GM23248 (cell line): ENCODE measurements around the gene THSD7A.

Source experiments
- EZH2 ChIP-seq: fragments of 200-600 bp; sonication (generic); IDR thresholded peaks from 2 replicates; pipeline ENCODE4 v1.6.1; 2018; ENCODE audit warnings: antibody characterized with exemption, mild to moderate bottlenecking; ENCODE audit not compliant: insufficient read depth, poor library complexity, severe bottlenecking
- EZH2phosphoT487 ChIP-seq: fragments of 200-600 bp; sonication (generic); IDR thresholded peaks from 2 replicates; pipeline ENCODE4 v1.6.1; 2018; ENCODE audit warnings: antibody characterized with exemption, moderate library complexity, mild to moderate bottlenecking, low read depth; ENCODE audit not compliant: insufficient read depth

DNA sequence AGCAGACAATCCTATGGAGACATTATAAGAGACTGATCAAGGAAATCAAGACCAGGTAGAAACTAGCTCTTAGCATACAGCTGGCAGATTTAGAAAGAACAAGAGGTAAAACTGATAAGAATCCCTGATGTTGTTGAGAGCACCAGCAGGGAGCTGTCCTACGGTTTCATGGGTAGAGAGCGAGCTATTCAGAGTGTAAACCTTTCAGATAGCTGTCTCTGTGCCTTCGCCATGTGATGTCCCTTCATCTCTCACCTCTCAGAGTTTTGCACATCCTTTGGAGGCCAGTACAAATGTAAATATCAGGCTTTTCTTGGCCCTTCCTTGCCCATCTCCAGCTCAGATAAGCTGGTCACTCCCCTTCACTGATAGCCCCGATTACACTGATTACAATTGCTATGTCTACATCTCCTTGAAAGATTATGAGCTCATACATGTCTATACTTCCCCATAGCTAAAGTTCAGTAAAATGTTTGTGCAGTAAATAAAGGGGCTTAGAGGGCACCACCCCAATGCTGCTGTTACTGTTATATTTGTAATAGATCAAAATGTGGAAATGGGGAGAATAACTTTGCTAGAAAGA lies 21.9 kb downstream of the THSD7A start:
- TF ChIP-seq EZH2phosphoT487, result no peak
- TF ChIP-seq EZH2, result no peak
